ENCODE measurements around the gene KRTAP10-8.
"Not testable (repeated sequence)": the region's sequence is repeated elsewhere in the genome, so short reads cannot be mapped to it uniquely, and the experiment has no call there.

The KRTAP10-8 gene

GRCh38 chr21:44643741-44644310 is 31.9 kb downstream of the KRTAP10-8 start:
- Histone ChIP-seq H3K27ac (no peak overlapping the region), H3K4me3 (no peak overlapping the region), H3K9me3 (peaks cover 0 to 17% (median 8%) of the 10 kb centered on the region in 3 donors), H3K4me1 (no peaks in the 10 kb centered on the region), H3K36me3 (no peaks in the 10 kb centered on the region), H3K27me3 (peaks cover 0 to 37% of the 10 kb centered on the region in 2 donors)
- intact Hi-C loops (cut with DNase I; ENCODE audit: low total_unique reads): no loop called here
- no peak for DNase-seq
- TF ChIP-seq, protein P1, sequence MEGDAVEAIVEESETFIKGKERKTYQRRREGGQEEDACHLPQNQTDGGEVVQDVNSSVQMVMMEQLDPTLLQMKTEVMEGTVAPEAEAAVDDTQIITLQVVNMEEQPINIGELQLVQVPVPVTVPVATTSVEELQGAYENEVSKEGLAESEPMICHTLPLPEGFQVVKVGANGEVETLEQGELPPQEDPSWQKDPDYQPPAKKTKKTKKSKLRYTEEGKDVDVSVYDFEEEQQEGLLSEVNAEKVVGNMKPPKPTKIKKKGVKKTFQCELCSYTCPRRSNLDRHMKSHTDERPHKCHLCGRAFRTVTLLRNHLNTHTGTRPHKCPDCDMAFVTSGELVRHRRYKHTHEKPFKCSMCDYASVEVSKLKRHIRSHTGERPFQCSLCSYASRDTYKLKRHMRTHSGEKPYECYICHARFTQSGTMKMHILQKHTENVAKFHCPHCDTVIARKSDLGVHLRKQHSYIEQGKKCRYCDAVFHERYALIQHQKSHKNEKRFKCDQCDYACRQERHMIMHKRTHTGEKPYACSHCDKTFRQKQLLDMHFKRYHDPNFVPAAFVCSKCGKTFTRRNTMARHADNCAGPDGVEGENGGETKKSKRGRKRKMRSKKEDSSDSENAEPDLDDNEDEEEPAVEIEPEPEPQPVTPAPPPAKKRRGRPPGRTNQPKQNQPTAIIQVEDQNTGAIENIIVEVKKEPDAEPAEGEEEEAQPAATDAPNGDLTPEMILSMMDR (IDR thresholded peaks at IDR 0.05): no peak

- H3K27me3 ChIP-seq: peaks cover 0 to 36% of the 10 kb centered on the region in 2 donors
- no peaks in the 10 kb centered on the region for H3K36me3 ChIP-seq
- no peak overlapping the region for H3K27ac ChIP-seq
- TF ChIP-seq, protein P1 (IDR thresholded peaks at IDR 0.05): no peak
- no peaks in the 10 kb centered on the region for H3K4me1 ChIP-seq
- no peak overlapping the region for H3K4me3 ChIP-seq
- intact Hi-C loops (cut with DNase I; ENCODE audit: low total_unique reads): no loop called here
- H3K9me3 ChIP-seq: peaks cover 0 to 17% (median 8%) of the 10 kb centered on the region in 3 donors
- DNase-seq: no peak
Measured at GRCh38 chr21:44644878-44645277, 33.0 kb downstream of the KRTAP10-8 start.

GRCh38 chr21:44646366-44647221 is 34.7 kb downstream of the KRTAP10-8 start, which contains the start of gene KRTAP10-11:
Gene KRTAP10-11 (plus strand): TSS chr21:44646414. CDS start chr21:44646459, 45 bp downstream.
- H3K4me3 ChIP-seq; H3K27ac ChIP-seq; H3K36me3 ChIP-seq; intact Hi-C loops (cut with DNase I; ENCODE audit: low total_unique reads); H3K4me1 ChIP-seq; H3K9me3 ChIP-seq; DNase-seq: not testable (repeated sequence)
- peaks cover 0 to 30% of the 10 kb centered on the region in 2 donors for H3K27me3 ChIP-seq

DNA sequence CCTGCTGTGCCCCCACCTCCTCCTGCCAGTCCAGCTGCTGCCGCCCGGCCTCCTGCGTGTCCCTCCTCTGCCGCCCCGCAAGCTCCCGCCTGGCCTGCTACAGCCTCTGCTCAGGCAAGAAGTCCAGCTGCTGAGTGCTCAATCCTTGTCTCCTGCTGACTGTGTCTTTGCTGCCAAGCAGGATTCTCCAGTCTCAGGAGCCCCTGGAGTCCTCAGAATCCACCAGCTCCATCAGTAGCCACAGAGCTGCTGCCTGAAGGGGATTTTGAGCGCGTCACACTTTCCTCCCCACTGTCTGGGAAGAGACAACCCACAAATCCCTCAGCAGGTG is 35.3 kb downstream of the KRTAP10-8 start:
- no peak for DNase-seq
- Histone ChIP-seq H3K9me3 (peaks cover 0 to 8% (median 6%) of the 10 kb centered on the region in 3 donors), H3K27ac (no peak overlapping the region), H3K36me3 (no peaks in the 10 kb centered on the region), H3K4me3 (no peak overlapping the region), H3K27me3 (peaks cover 0 to 30% of the 10 kb centered on the region in 2 donors), H3K4me1 (no peaks in the 10 kb centered on the region)
- intact Hi-C loops (cut with DNase I; ENCODE audit: low total_unique reads): no loop called here
- TF ChIP-seq, protein P1 (IDR thresholded peaks at IDR 0.05): no peak

GRCh38 chr21:44648557-44649311 is 36.9 kb downstream of the KRTAP10-8 start:
- no peak for DNase-seq
- Histone ChIP-seq H3K36me3 (no peaks in the 10 kb centered on the region), H3K4me1 (no peaks in the 10 kb centered on the region), H3K27ac (no peak overlapping the region), H3K27me3 (peaks cover 0 to 30% of the 10 kb centered on the region in 2 donors), H3K4me3 (no peak overlapping the region), H3K9me3 (peaks cover 0 to 8% (median 6%) of the 10 kb centered on the region in 3 donors)
- TF ChIP-seq, protein P1 (IDR thresholded peaks at IDR 0.05): no peak
- intact Hi-C loops (cut with DNase I; ENCODE audit: low total_unique reads): no loop called here
